HG03460 (cell line): ENCODE measurements around the gene CFAP97D1.
"Not testable (repeated sequence)": the region's sequence is repeated elsewhere in the genome, so short reads cannot be mapped to it uniquely, and the experiment has no call there.

Experiments
- ATAC-seq: cut with Tn5 transposase; IDR thresholded peaks from one replicate; pipeline ENCODE4 v1.9.1; 2021; ENCODE audit not compliant: unreplicated experiment

CFAP97D1 gene

GRCh38 chr17:43792668-43793067, 12.4 kb downstream of the CFAP97D1 start:
- ATAC-seq: not testable (repeated sequence)

GRCh38 chr17:43798024-43798423, 17.8 kb downstream of the CFAP97D1 start:
- not testable (repeated sequence) for ATAC-seq

- no peak for ATAC-seq
Observed at GRCh38 chr17:43799047-43799446, 18.8 kb downstream of the CFAP97D1 start.

- ATAC-seq: no peak
Observed at GRCh38 chr17:43800736-43801135, 20.5 kb downstream of the CFAP97D1 start.

GRCh38 chr17:43801844-43802243, 21.6 kb downstream of the CFAP97D1 start:
- ATAC-seq: no peak

GRCh38 chr17:43803758-43804157, 23.5 kb downstream of the CFAP97D1 start:
- ATAC-seq: no peak

- no peak for ATAC-seq
Observed at GRCh38 chr17:43805117-43805516, 24.9 kb downstream of the CFAP97D1 start.

- no peak for ATAC-seq
Observed at GRCh38 chr17:43808076-43808475, 27.8 kb downstream of the CFAP97D1 start.

GRCh38 chr17:43809121-43809520, 28.9 kb downstream of the CFAP97D1 start:
- ATAC-seq: no peak

GRCh38 chr17:43810226-43810715, 30.0 kb downstream of the CFAP97D1 start:
- ATAC-seq: no peak

GRCh38 chr17:43810823-43811222, 30.6 kb downstream of the CFAP97D1 start:
- ATAC-seq: no peak

- no peak for ATAC-seq
Observed at GRCh38 chr17:43812396-43813265, 32.4 kb downstream of the CFAP97D1 start.

GRCh38 chr17:43813386-43813785, 33.2 kb downstream of the CFAP97D1 start:
- no peak for ATAC-seq

- no peak for ATAC-seq
Observed at GRCh38 chr17:43814026-43814425, 33.8 kb downstream of the CFAP97D1 start.

- no peak for ATAC-seq
Observed at GRCh38 chr17:43814714-43815113, 34.5 kb downstream of the CFAP97D1 start.

- no peak for ATAC-seq
Observed at GRCh38 chr17:43816336-43817320, 36.4 kb downstream of the CFAP97D1 start.

GRCh38 chr17:43817826-43818225, 37.6 kb downstream of the CFAP97D1 start:
- no peak for ATAC-seq

GRCh38 chr17:43818966-43819365, 38.7 kb downstream of the CFAP97D1 start:
- ATAC-seq: no peak

GRCh38 chr17:43820759-43821158, 40.5 kb downstream of the CFAP97D1 start:
- ATAC-seq: no peak

- ATAC-seq: no peak
Observed at GRCh38 chr17:43822570-43823190, 42.4 kb downstream of the CFAP97D1 start.
